ENCODE data around the gene WDR47. TPM values are rescaled to one million over a fixed set of nuclear protein-coding genes. Genes with fewer than 3 reads are reported as not detected.
A peak's percentile ranks its signal among the peaks of the same experiment; 100 is the strongest.

WDR47 gene
- total and polyA plus RNA-seq, 7 experiments from 2014 or later = 3.9 to 15.4 (median 12.1) TPM

- H3K4me3 ChIP-seq (ENCODE audit: low read length) = no peak overlapping the region
- Mint-ChIP-seq H3K27ac (no peak overlapping the region), H3K4me1 (peaks cover 33 to 61% (median 47%) of the 10 kb centered on the region in 7 donors), H3K27me3 (peaks cover 0 to 9% (median 0%) of the 10 kb centered on the region in 5 donors), H3K4me3 (no peak overlapping the region), H3K36me3 (peaks cover 0 to 39% (median 27%) of the 10 kb centered on the region in 5 donors), H3K9me3 (peaks cover 0 to 9% (median 0%) of the 10 kb centered on the region in 11 donors)
- ChIA-PET POLR2A (no interaction called here), CTCF (interaction anchor here (1.3 kb wide), 1 partner anchor 158 kb away, joined by 7 read pairs; no protein-coding TSS in a partner anchor)
- H3K36me3 ChIP-seq (ENCODE audit: control insufficient read depth in 2 of 3, insufficient read depth in 3 of 3, low read length in 3 of 3) = peaks cover 0 to 4% (median 0%) of the 10 kb centered on the region in 3 experiments
- no peaks in the 10 kb centered on the region for H3K27me3 ChIP-seq (ENCODE audit: control insufficient read depth in 2 of 2, insufficient read depth in 2 of 2, low read length in 2 of 2)
- no peak for DNase-seq
- H3K9me3 ChIP-seq (ENCODE audit: control insufficient read depth in 2 of 3, low read length in 3 of 3) = no peaks in the 10 kb centered on the region
- intact Hi-C loops (cut with micrococcal nuclease) = no loop called here
- no peak overlapping the region for H3K27ac ChIP-seq (ENCODE audit: low read depth, low read length)
- H3K4me1 ChIP-seq (ENCODE audit: control insufficient read depth in 2 of 2, insufficient read depth in 2 of 2, low read length in 2 of 2) = peaks cover 17 to 21% of the 10 kb centered on the region in 2 donors
- ATAC-seq = no peak
Measured at GRCh38 chr1:108953452-108953851, 88.5 kb downstream of the WDR47 start.

- intact Hi-C loops (cut with micrococcal nuclease) = no loop called here
- ATAC-seq (no peak), DNase-seq (no peak)
- Mint-ChIP-seq H3K4me3 (no peak overlapping the region), H3K36me3 (peaks cover 0 to 41% (median 24%) of the 10 kb centered on the region in 5 donors), H3K27ac (no peak overlapping the region), H3K9me3 (peaks cover 0 to 6% (median 0%) of the 10 kb centered on the region in 11 donors), H3K27me3 (no peaks in the 10 kb centered on the region), H3K4me1 (peaks cover 17 to 48% (median 37%) of the 10 kb centered on the region in 7 donors)
- H3K9me3 ChIP-seq (ENCODE audit: control insufficient read depth in 2 of 3, low read length in 3 of 3) = no peaks in the 10 kb centered on the region
- ChIA-PET CTCF (no interaction called here), POLR2A (no interaction called here)
- H3K4me1 ChIP-seq (ENCODE audit: control insufficient read depth in 2 of 2, insufficient read depth in 2 of 2, low read length in 2 of 2) = peaks cover 0 to 5% of the 10 kb centered on the region in 2 donors
- no peak overlapping the region for H3K4me3 ChIP-seq (ENCODE audit: low read length)
- H3K27me3 ChIP-seq (ENCODE audit: control insufficient read depth in 2 of 2, insufficient read depth in 2 of 2, low read length in 2 of 2) = no peaks in the 10 kb centered on the region
- no peak overlapping the region for H3K27ac ChIP-seq (ENCODE audit: low read depth, low read length)
- H3K36me3 ChIP-seq (ENCODE audit: control insufficient read depth in 2 of 3, insufficient read depth in 3 of 3, low read length in 3 of 3) = peaks cover 0 to 15% (median 7%) of the 10 kb centered on the region in 3 experiments
Measured at GRCh38 chr1:108951242-108951641, 90.7 kb downstream of the WDR47 start.

- H3K27me3 ChIP-seq (ENCODE audit: control insufficient read depth in 2 of 2, insufficient read depth in 2 of 2, low read length in 2 of 2) = no peaks in the 10 kb centered on the region
Measured at GRCh38 chr1:108949044-108949443, 92.9 kb downstream of the WDR47 start.

GRCh38 chr1:108947871-108948525, 93.9 kb downstream of the WDR47 start:
- intact Hi-C loops (cut with micrococcal nuclease) = no loop called here
- Mint-ChIP-seq H3K27me3 (no peaks in the 10 kb centered on the region), H3K4me1 (peaks cover 4 to 26% (median 18%) of the 10 kb centered on the region in 7 donors), H3K9me3 (no peaks in the 10 kb centered on the region), H3K4me3 (no peak overlapping the region), H3K36me3 (peaks cover 4 to 26% (median 13%) of the 10 kb centered on the region in 5 donors), H3K27ac (peak overlapping the region in 1 of 9 donors; percentile 43)
- Histone ChIP-seq H3K36me3 (ENCODE audit: control insufficient read depth in 2 of 3, insufficient read depth in 3 of 3, low read length in 3 of 3) (peaks cover 0 to 27% (median 7%) of the 10 kb centered on the region in 3 experiments), H3K4me3 (ENCODE audit: low read length) (no peak overlapping the region), H3K27me3 (ENCODE audit: control insufficient read depth in 2 of 2, insufficient read depth in 2 of 2, low read length in 2 of 2) (no peaks in the 10 kb centered on the region), H3K4me1 (ENCODE audit: control insufficient read depth in 2 of 2, insufficient read depth in 2 of 2, low read length in 2 of 2) (no peaks in the 10 kb centered on the region), H3K9me3 (ENCODE audit: control insufficient read depth in 2 of 3, low read length in 3 of 3) (no peaks in the 10 kb centered on the region), H3K27ac (ENCODE audit: low read depth, low read length) (no peak overlapping the region)
- ChIA-PET POLR2A (interaction anchor here (1.2 kb wide), 1 partner anchor 9 kb away, joined by 3 read pairs; no protein-coding TSS in a partner anchor), CTCF (no interaction called here)
- ATAC-seq = no peak
- DNase-seq = no peak

More at GRCh38 chr1:108949044-108949443, 92.9 kb downstream of the WDR47 start:
- POLR2A ChIA-PET = no interaction called here
- H3K27ac Mint-ChIP-seq = peak overlapping the region in 2 of 9 donors; percentile 15 to 38
- peaks cover 7 to 34% (median 21%) of the 10 kb centered on the region in 7 donors for H3K4me1 Mint-ChIP-seq
- peaks cover 4 to 29% (median 19%) of the 10 kb centered on the region in 5 donors for H3K36me3 Mint-ChIP-seq
- Histone ChIP-seq H3K36me3 (ENCODE audit: control insufficient read depth in 2 of 3, insufficient read depth in 3 of 3, low read length in 3 of 3) (peaks cover 0 to 20% (median 7%) of the 10 kb centered on the region in 3 experiments), H3K4me1 (ENCODE audit: control insufficient read depth in 2 of 2, insufficient read depth in 2 of 2, low read length in 2 of 2) (no peaks in the 10 kb centered on the region), H3K27ac (ENCODE audit: low read depth, low read length) (no peak overlapping the region), H3K9me3 (ENCODE audit: control insufficient read depth in 2 of 3, low read length in 3 of 3) (no peaks in the 10 kb centered on the region), H3K4me3 (ENCODE audit: low read length) (no peak overlapping the region)
- no peak overlapping the region for H3K4me3 Mint-ChIP-seq
- H3K9me3 Mint-ChIP-seq = no peaks in the 10 kb centered on the region
- intact Hi-C loops (cut with micrococcal nuclease) = no loop called here
- ATAC-seq (no peak), DNase-seq (no peak)
- CTCF ChIA-PET = interaction anchor here (0.6 kb wide), 1 partner anchor 151 kb away, joined by 3 read pairs; no protein-coding TSS in a partner anchor
- no peaks in the 10 kb centered on the region for H3K27me3 Mint-ChIP-seq

GRCh38 chr1:108936170-108936569, 105.7 kb downstream of the WDR47 start:
- ChIA-PET POLR2A (no interaction called here), CTCF (no interaction called here)
- Mint-ChIP-seq H3K27ac (peak overlapping the region in 1 of 9 donors; percentile 4), H3K27me3 (no peaks in the 10 kb centered on the region), H3K9me3 (no peaks in the 10 kb centered on the region), H3K36me3 (peaks cover 4 to 47% (median 31%) of the 10 kb centered on the region in 5 donors), H3K4me1 (no peaks in the 10 kb centered on the region), H3K4me3 (no peak overlapping the region)
- ATAC-seq = no peak
- peaks cover 0 to 56% (median 16%) of the 10 kb centered on the region in 3 experiments for H3K36me3 ChIP-seq (ENCODE audit: control insufficient read depth in 2 of 3, insufficient read depth in 3 of 3, low read length in 3 of 3)
- no peak overlapping the region for H3K4me3 ChIP-seq (ENCODE audit: low read length)
- intact Hi-C loops (cut with micrococcal nuclease) = loop anchor here in 1 of 2 donors (2.0 kb wide), 1 partner anchor 21 kb away; no protein-coding TSS in a partner anchor
- no peaks in the 10 kb centered on the region for H3K9me3 ChIP-seq (ENCODE audit: control insufficient read depth in 2 of 3, low read length in 3 of 3)
- no peak overlapping the region for H3K27ac ChIP-seq (ENCODE audit: low read depth, low read length)
- DNase-seq = no peak
- H3K4me1 ChIP-seq (ENCODE audit: control insufficient read depth in 2 of 2, insufficient read depth in 2 of 2, low read length in 2 of 2) = no peaks in the 10 kb centered on the region
- no peaks in the 10 kb centered on the region for H3K27me3 ChIP-seq (ENCODE audit: control insufficient read depth in 2 of 2, insufficient read depth in 2 of 2, low read length in 2 of 2)

- H3K27ac ChIP-seq (ENCODE audit: low read depth, low read length) = no peak overlapping the region
- CTCF ChIA-PET = no interaction called here
- H3K4me3 ChIP-seq (ENCODE audit: low read length) = no peak overlapping the region
- POLR2A ChIA-PET = no interaction called here
- intact Hi-C loops (cut with micrococcal nuclease) = no loop called here
- H3K4me1 ChIP-seq (ENCODE audit: control insufficient read depth in 2 of 2, insufficient read depth in 2 of 2, low read length in 2 of 2) = no peaks in the 10 kb centered on the region
- DNase-seq = no peak
- Mint-ChIP-seq H3K27me3 (no peaks in the 10 kb centered on the region), H3K36me3 (peaks cover 11 to 60% (median 43%) of the 10 kb centered on the region in 5 donors), H3K27ac (no peak overlapping the region), H3K4me1 (no peaks in the 10 kb centered on the region), H3K9me3 (no peaks in the 10 kb centered on the region), H3K4me3 (no peak overlapping the region)
- no peak for ATAC-seq
- H3K36me3 ChIP-seq (ENCODE audit: control insufficient read depth in 2 of 3, insufficient read depth in 3 of 3, low read length in 3 of 3) = peaks cover 0 to 67% (median 16%) of the 10 kb centered on the region in 3 experiments
- no peaks in the 10 kb centered on the region for H3K27me3 ChIP-seq (ENCODE audit: control insufficient read depth in 2 of 2, insufficient read depth in 2 of 2, low read length in 2 of 2)
- no peaks in the 10 kb centered on the region for H3K9me3 ChIP-seq (ENCODE audit: control insufficient read depth in 2 of 3, low read length in 3 of 3)
Measured at GRCh38 chr1:108933944-108934343, 108.0 kb downstream of the WDR47 start.
